Upper lobe of right lung (tissue), 1 donor: ENCODE results near the gene MAP3K15. TPM values are rescaled to one million over a fixed set of nuclear protein-coding genes. Genes with fewer than 3 reads are reported as not detected.

Experiments
- ATAC-seq: fragments of 200-7000 bp; cut with Tn5 transposase; one replicate; pipeline ENCODE4 v1.9.1; 2020; ENCODE audit warnings: mild to moderate bottlenecking, moderate library complexity
- DNase-seq: peaks from one replicate; pipeline ENCODE4 v3.0.0-alpha.2; 2020
- H3K27ac ChIP-seq: fragments of 200-600 bp; one replicate; pipeline ENCODE4 v1.8.0; 2022
- H3K27me3 ChIP-seq: fragments of 200-600 bp; one replicate; pipeline ENCODE4 v1.8.0; 2022; ENCODE audit warnings: mild to moderate bottlenecking
- H3K36me3 ChIP-seq: fragments of 200-600 bp; one replicate; pipeline ENCODE4 v1.8.0; 2022
- H3K4me1 ChIP-seq: fragments of 200-600 bp; one replicate; pipeline ENCODE4 v1.8.0; 2022
- H3K4me3 ChIP-seq: fragments of 200-600 bp; one replicate; pipeline ENCODE4 v1.8.0; 2022; ENCODE audit warnings: mild to moderate bottlenecking
- H3K9me3 ChIP-seq: fragments of 200-600 bp; one replicate; pipeline ENCODE4 v1.8.0; 2022
- intact Hi-C: fragments of 100-400 bp; cut with DNase I; formaldehyde crosslinking; loops from one replicate; pipeline ENCODE4 v1.11.0; 2022
- total RNA-seq: library from RNA; stranded (reverse); fragmentation: NEBNext Ultra II Directional; extraction: Animal tissue kit (Norgen Biotek cat#: 25700); gene quantifications from one replicate; pipeline ENCODE4 v1.2.1, GENCODE V29; 2021
- TF ChIP-seq, protein P1 (sequence below): fragments of 200-600 bp; IDR thresholded peaks from one replicate; pipeline ENCODE4 v1.8.0; 2022; ENCODE audit warnings: antibody characterized with exemption
- donor health status: DM: no; HTN: yes; CAD: no; lungs with severe emphysema.

MAP3K15 gene
- total RNA-seq, 1 donor from 2014 or later, result 2.1 TPM

DNA sequence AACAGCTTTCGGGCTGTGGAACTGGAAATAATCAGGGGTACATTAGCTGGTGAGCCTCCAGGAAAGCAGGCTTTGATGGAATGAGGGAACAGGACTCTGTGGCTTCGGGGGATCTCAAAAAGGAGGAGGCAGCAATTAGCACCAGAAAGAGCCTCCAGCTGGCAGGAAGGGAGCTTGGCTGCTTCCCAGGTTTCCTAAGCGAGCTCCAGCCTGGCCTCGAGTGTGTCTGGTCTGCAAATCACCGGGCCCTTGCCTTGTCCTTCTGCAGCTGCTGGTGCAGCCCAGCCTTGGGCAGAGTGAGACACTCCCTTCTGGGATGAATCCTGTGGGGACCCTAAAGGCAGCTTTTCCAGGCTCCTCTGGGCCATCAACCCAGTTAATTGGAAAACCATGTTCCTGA lies 182.3 kb downstream of the MAP3K15 start:
- H3K27ac ChIP-seq, result no peak overlapping the region
- H3K36me3 ChIP-seq, result no peaks in the 10 kb centered on the region
- no peak for ATAC-seq
- peaks cover 7% of the 10 kb centered on the region for H3K9me3 ChIP-seq
- no peaks in the 10 kb centered on the region for H3K4me1 ChIP-seq
- H3K4me3 ChIP-seq, result no peak overlapping the region
- TF ChIP-seq, protein P1, sequence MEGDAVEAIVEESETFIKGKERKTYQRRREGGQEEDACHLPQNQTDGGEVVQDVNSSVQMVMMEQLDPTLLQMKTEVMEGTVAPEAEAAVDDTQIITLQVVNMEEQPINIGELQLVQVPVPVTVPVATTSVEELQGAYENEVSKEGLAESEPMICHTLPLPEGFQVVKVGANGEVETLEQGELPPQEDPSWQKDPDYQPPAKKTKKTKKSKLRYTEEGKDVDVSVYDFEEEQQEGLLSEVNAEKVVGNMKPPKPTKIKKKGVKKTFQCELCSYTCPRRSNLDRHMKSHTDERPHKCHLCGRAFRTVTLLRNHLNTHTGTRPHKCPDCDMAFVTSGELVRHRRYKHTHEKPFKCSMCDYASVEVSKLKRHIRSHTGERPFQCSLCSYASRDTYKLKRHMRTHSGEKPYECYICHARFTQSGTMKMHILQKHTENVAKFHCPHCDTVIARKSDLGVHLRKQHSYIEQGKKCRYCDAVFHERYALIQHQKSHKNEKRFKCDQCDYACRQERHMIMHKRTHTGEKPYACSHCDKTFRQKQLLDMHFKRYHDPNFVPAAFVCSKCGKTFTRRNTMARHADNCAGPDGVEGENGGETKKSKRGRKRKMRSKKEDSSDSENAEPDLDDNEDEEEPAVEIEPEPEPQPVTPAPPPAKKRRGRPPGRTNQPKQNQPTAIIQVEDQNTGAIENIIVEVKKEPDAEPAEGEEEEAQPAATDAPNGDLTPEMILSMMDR, result no peak
- DNase-seq, result no peak
- intact Hi-C loops, result loop anchor here (10.0 kb wide), 1 partner anchor 948 kb away; no protein-coding TSS in a partner anchor
- no peaks in the 10 kb centered on the region for H3K27me3 ChIP-seq

DNA sequence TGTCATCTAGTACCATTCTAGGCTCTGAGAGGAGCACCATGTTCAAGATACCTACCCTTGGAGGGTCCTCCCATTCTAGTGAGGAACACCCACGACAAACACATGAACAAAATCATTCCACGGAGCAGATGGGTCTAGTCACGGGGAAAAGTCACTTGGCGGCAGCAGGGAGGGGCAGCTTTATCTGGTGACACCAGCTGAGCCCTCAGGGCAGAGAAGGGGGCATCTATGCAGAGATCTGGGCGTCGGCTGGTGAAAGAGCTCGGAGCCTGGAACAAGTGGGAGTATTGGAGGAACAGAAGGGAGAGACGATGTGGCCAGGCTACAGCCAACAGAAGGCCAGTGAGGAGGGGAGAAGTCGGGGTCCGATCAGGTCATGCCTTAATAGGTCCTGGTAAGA lies 183.5 kb downstream of the MAP3K15 start:
- TF ChIP-seq, protein P1, result no peak
- no peaks in the 10 kb centered on the region for H3K36me3 ChIP-seq
- no peaks in the 10 kb centered on the region for H3K27me3 ChIP-seq
- no peak for ATAC-seq
- no peak for DNase-seq
- no peak overlapping the region for H3K27ac ChIP-seq
- peaks cover 7% of the 10 kb centered on the region for H3K9me3 ChIP-seq
- H3K4me3 ChIP-seq, result no peak overlapping the region
- intact Hi-C loops, result loop anchor here (10.0 kb wide), 1 partner anchor 947 kb away; no protein-coding TSS in a partner anchor
- H3K4me1 ChIP-seq, result no peaks in the 10 kb centered on the region

DNA sequence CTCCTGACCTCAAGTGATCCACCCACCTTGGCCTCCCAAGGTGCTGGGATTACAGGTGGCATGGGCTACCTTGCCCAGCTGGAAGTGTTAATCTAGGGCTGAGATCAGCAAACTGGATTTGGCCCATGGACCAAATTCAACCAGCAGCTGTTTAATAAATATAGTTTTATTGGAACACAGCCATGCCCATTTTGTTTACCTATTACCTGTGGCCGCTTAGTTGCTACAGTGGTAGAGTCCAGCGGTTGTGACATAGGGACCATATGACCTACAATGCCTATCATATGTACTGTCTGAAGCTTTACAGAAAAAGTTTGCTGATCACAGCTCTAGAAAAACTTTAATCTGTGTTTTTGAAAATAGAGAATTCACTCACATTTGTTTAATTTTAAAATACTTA lies 188.7 kb downstream of the MAP3K15 start:
- ATAC-seq (no peak), DNase-seq (no peak)
- H3K36me3 ChIP-seq, result no peaks in the 10 kb centered on the region
- H3K9me3 ChIP-seq, result no peaks in the 10 kb centered on the region
- H3K4me3 ChIP-seq, result no peak overlapping the region
- TF ChIP-seq, protein P1, result no peak
- H3K27ac ChIP-seq, result no peak overlapping the region
- no peaks in the 10 kb centered on the region for H3K4me1 ChIP-seq
- no peaks in the 10 kb centered on the region for H3K27me3 ChIP-seq
- intact Hi-C loops, result no loop called here

Other genes starting within 250 kb of the MAP3K15 start
- 114 TPM for gene PDHA1, start 171.6 kb downstream of the MAP3K15 start, total RNA-seq